DND-41 (cell line): ENCODE results near the gene SETBP1.

Experiments
- CTCF ChIP-seq: IDR thresholded peaks from 2 replicates; pipeline ENCODE4 v1.5.1; 2012; ENCODE audit warnings: borderline replicate concordance, low read length, moderate library complexity, mild to moderate bottlenecking; ENCODE audit not compliant: poor library complexity, severe bottlenecking; ENCODE audit errors: extremely low read depth
- EZH2 ChIP-seq: IDR thresholded peaks from 3 replicates; pipeline ENCODE4 v1.6.1; 2012; ENCODE audit warnings: borderline replicate concordance, low read depth, mild to moderate bottlenecking, moderate library complexity, low read length, inconsistent platforms; ENCODE audit not compliant: severe bottlenecking

- TF ChIP-seq CTCF, result no peak
- TF ChIP-seq EZH2, result no peak
Observed at GRCh38 chr18:44733069-44733753, 52.5 kb downstream of the SETBP1 start.
